HG02938 (cell line): Measurements from ENCODE around the gene TMOD4.
A peak's percentile ranks its signal among the peaks of the same experiment; 100 is the strongest.

Source experiments
- ATAC-seq: cut with Tn5 transposase; IDR thresholded peaks from one replicate; pipeline ENCODE4 v1.9.1; 2021; ENCODE audit warnings: mild to moderate bottlenecking, moderate library complexity; ENCODE audit not compliant: unreplicated experiment

Gene TMOD4

GRCh38 chr1:151176514-151177045, 799 bp upstream of the TMOD4 start:
- no peak for ATAC-seq

- no peak for ATAC-seq
Observed at GRCh38 chr1:151175041-151175741, 590 bp downstream of the TMOD4 start.

GRCh38 chr1:151171190-151171589, 4.6 kb downstream of the TMOD4 start:
- ATAC-seq, result no peak

DNA sequence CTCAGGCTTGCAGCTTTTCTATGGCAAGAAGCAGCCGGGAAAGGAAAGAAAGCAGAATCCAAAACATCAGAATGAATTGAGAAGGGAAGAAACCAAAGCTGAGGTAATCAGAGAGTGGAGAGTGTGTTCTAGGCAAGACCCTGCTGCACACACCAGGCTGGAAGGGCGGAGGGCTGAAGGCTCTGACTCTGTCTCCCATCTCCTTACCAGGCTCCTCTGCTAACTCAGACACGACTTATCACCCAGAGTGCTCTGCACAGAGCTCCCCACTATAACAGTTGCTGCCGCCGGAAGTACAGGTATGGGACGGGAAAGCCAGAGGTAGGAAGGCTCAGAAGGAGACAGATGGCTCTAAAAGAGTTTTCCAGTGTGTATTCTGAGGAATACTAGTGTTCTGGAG, 8.7 kb downstream of the TMOD4 start:
- ATAC-seq, result no peak

GRCh38 chr1:151166505-151166956, 9.2 kb downstream of the TMOD4 start:
- no peak for ATAC-seq

DNA sequence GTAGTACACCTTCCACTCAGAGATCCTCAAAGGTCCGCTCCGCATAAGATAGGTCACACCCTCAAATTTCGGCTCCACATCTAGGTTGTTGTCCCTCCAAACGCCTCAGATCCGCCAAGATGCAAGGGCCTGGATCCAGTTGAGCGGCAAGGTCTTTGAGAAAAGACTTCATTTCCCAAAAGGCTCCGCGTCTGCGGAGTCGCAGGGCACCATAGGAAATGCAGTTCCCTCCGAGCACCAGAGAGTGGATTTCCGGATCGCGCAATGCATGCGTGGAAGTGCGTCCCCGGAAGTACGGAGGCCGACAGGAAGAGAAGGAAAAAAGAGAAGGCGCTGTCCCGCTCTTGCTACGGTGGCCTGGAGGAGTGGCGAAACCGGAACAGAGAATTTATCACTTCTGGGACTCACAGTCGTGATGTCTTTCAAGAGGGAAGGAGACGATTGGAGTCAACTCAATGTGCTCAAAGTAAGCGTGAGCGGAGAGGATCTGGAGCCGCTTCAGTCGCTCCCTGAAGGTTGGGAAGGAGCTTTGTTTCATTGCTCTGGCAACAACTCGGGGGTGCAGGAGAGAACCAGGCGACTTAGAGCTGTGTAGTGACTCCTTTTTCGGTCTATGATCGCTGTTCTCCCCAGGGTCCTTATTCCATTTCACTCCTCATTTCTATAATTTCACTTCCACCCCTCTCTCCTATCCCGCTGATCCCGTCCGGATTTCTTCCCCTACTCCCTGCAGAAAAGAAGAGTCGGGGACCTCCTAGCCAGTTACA, 9.9 kb downstream of the TMOD4 start, which contains the start of the genes LYSMD1 and SCNM1:
LYSMD1 (minus strand) TSS at position 165 of the 767 bp plus-strand sequence. CDS start 644 bp downstream, outside the sequence.
SCNM1 (plus strand) TSS at position 407 of the 767 bp plus-strand sequence; CDS start at position 416, 9 bp downstream.
- ATAC-seq, result peak; percentile 78

DNA sequence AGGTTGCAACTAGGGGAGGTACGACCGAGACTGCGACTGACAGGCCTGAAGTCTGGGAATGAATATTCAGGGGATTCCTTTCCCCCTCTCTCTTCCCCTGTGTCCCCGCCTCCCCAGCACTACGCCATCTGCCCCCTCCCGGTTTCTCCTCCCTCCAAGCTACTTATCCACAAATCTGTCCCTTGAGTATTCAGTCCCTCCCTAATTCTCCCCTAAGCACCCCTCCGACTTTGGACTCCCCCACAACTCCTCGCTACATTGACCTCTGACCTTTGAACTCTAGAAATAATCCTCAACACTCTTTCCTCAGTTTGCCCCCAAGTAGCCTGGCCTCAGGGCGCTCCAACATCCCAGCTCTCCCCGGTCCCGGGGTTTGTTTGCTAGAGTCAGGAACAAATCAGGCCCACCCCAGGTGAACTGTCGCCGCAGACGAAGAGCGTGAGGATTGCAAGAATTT, 10.5 kb downstream of the TMOD4 start:
- no peak for ATAC-seq

GRCh38 chr1:151164732-151165280, 11.0 kb downstream of the TMOD4 start:
- no peak for ATAC-seq

- no peak for ATAC-seq
Observed at GRCh38 chr1:151159373-151159772, 16.4 kb downstream of the TMOD4 start.

- ATAC-seq, result no peak
Observed at GRCh38 chr1:151158751-151159251, 17.0 kb downstream of the TMOD4 start.

GRCh38 chr1:151158326-151158725, 17.5 kb downstream of the TMOD4 start:
- ATAC-seq, result no peak

DNA sequence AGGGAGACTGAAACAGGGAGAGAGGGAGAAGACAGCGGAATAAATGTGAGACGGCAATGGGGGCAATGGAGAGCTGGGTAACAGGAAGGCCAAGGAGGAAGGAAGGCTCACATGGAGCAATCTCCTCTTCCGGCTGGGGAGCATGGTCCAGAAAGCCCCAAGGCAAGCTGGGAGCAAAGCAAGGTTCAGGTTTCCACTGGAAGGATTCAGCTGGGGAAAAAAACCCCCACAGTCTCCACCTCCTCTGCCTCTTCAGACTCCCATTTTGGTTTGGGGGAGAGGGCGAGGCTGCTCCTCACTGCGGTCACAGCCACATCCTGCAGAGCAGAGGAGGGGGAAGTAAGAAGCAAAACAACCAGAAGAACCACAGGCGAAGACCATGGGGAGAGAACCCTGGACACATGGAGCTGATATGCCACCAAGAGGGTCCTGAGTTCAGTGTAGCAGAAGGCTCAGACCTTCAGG, 18.7 kb downstream of the TMOD4 start:
- no peak for ATAC-seq

GRCh38 chr1:151156515-151156819, 19.3 kb downstream of the TMOD4 start, which contains the start of gene TNFAIP8L2:
TNFAIP8L2 (plus strand) TSS chr1:151156649; CDS start chr1:151158698, 2,049 bp downstream.
- ATAC-seq, result no peak

DNA sequence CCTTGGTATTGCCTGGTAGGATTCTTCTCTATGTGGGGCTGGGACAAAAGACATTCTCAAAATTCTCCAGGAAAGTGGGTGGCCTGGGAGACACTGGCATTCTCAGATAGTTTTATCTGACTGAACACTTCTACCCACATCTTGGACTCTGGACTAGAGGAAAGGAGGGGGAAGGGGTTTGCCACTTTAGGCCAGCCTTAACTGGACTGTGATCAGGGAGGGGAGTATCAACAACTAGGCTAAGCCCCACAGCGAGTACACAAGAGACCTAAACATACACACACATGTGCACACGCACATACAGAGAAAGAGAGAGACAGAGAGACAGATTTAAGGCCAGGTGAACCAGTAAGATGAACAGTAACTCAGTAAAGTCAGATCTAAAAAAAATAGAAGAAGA, 28.1 kb downstream of the TMOD4 start:
- ATAC-seq, result no peak

GRCh38 chr1:151147132-151147503, 28.7 kb downstream of the TMOD4 start:
- no peak for ATAC-seq

- peak; percentile 95 for ATAC-seq
Observed at GRCh38 chr1:151146412-151147131, 29.2 kb downstream of the TMOD4 start, which contains the start of gene SEMA6C. SEMA6C (minus strand) TSS chr1:151146631; CDS start chr1:151142621, 4,010 bp downstream.

DNA sequence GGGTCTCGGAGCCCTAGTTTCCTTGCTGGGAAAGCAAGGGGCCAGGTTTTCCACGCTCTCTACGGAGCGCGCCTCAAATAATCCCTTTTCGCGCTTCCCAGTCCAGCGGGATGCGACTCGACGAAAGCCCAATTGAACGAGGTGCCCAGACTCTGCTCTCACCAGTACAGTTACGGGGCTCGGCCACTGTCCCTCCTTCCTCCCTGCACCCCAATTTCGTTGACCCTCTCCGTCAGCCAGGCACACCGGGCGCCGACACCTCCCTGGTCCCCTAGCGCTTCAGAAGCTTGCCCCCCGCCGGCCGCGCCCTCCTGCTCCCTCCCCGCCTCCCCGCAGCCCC, 29.7 kb downstream of the TMOD4 start:
- no peak for ATAC-seq

DNA sequence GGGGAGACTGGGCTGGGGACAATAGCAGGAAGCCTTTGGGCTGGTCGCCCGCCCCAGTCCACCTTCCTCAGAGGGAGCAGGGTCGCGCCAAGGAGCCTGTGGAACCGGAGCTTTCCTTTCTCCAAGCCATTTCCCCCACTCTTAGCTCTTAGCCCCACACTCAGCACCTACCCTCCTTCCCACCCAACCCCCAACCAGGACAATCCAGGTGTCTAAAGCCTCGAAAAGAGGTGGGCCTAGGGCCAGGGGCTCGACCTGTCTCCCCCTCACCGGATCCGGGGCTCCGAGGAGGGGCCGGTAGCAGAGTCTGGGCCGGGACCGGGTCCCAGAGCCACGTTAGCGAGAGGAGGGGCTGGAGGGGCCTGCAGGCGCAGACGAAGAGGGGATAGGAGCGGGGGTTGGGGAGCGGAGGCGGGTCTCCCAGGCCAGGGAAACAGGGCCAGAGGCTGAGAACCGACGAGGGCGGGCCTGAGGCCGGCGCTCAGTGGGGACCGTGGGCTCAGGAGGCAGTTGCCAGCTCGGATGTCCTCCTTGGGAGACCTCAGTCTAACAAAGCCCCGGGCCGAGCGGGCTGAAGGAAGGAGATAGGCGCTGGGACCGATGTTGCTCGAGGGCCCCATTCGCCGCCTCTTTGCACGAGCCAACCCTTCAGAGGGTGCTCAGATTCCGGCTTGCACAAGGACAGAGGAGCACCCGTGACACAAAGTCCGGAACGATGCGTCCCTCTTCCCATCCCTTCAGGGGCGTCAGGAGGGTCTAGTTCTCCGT, 30.3 kb downstream of the TMOD4 start:
- ATAC-seq, result no peak

GRCh38 chr1:151144474-151145303, 31.1 kb downstream of the TMOD4 start:
- no peak for ATAC-seq
